IPS-15b (cell line): ENCODE measurements around the gene WFDC5.
"Not testable (repeated sequence)": the region's sequence is repeated elsewhere in the genome, so short reads cannot be mapped to it uniquely, and the experiment has no call there.

Experiments
- H3K27me3 ChIP-seq: one replicate; pipeline ENCODE4 v1.6.1; 2013; ENCODE audit warnings: low read length; ENCODE audit not compliant: control insufficient read depth, insufficient read depth
- H3K36me3 ChIP-seq: one replicate; pipeline ENCODE4 v1.6.1; 2013; ENCODE audit warnings: low read length; ENCODE audit not compliant: control insufficient read depth, insufficient read depth
- H3K4me1 ChIP-seq: one replicate; pipeline ENCODE4 v1.6.1; 2013; ENCODE audit warnings: mild to moderate bottlenecking, low read length; ENCODE audit not compliant: control insufficient read depth, insufficient read depth
- H3K4me3 ChIP-seq: one replicate; pipeline ENCODE4 v1.5.1; 2013; ENCODE audit warnings: low read depth, low read length
- H3K9ac ChIP-seq: one replicate; pipeline ENCODE4 v1.6.1; 2013; ENCODE audit warnings: low read depth, mild to moderate bottlenecking, low read length
- H3K9me3 ChIP-seq: one replicate; pipeline ENCODE4 v1.6.1; 2013; ENCODE audit warnings: mild to moderate bottlenecking, low read length; ENCODE audit not compliant: control insufficient read depth, insufficient read depth

Gene WFDC5

DNA sequence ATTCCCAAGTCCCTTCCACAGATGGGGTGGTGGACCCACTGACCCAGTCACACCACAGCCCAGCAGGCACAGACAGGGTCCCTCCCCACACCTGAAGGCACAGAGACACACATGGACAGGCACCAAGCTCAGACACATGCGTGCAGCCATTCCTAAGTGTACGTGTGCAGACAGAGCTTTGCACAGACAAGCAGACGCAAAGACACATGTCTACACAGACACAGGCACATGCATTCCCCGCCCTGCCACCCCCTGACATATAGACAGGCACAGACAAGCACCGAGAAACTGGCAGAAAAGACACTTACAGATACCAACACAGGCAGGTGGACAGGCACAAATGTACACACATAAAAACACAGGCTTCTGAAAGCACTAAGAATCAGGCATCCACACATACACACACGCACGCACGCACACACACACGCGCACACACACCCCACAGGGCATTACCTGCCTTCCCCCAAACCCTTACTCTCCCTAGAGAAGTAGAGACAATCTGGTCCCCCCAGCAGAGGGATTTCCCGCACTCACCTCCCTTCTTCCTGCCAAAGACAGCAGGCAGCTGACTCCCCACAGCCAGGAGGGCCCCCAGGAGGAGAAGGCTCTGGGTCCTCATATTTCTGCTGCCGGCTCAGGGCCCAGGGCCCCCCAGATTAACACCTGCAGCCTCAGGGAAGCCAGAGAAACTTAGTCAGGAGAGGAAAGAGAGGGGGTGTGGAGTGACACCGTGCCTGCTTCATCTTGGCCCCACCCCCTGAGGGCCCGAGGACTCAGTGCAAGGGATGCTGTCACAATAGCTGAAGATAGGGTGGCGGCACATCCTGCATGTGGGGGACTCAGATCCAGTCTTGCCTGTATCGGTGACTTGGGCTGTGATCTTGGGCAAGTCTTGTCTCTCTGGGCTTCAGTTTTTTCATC is at the start of gene WFDC5:
TSS of gene WFDC5 (minus strand) at position 710 of the 921 bp plus-strand sequence. CDS start at position 619, 91 bp downstream.
- H3K4me3 ChIP-seq = no peak within 1 kb of the TSS
- no peaks in the 10 kb centered on the region for H3K36me3 ChIP-seq
- no peaks in the 10 kb centered on the region for H3K27me3 ChIP-seq
- no peaks in the 10 kb centered on the region for H3K4me1 ChIP-seq
- no peak within 1 kb of the TSS for H3K9ac ChIP-seq
- no peaks in the 10 kb centered on the region for H3K9me3 ChIP-seq

- Histone ChIP-seq H3K4me1 (no peaks in the 10 kb centered on the region), H3K9me3 (no peaks in the 10 kb centered on the region), H3K4me3 (no peak overlapping the region), H3K27me3 (no peaks in the 10 kb centered on the region), H3K9ac (no peak overlapping the region), H3K36me3 (no peaks in the 10 kb centered on the region)
Observed at GRCh38 chr20:45163083-45163803, 48.3 kb upstream of the WFDC5 start.

DNA sequence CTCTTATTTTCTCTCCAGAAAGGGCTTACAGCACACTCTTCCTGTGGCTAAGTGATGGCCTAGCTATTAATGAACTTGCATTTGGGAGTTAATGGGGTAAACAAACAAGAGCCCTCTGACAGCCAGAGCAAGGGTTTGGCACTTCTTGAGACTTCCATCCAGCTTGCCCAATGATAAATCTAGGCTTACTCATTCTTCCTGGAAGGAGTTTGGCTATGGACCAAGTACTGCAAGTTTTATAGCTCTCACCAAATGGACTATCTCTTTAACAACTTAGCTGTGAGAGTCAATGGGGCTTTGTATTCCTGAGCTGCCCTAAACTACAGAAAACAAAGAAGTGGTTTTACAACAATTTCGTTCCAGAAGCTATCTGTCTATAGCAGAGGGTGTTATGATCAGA is 43.0 kb upstream of the WFDC5 start:
- Histone ChIP-seq H3K36me3 (no peaks in the 10 kb centered on the region), H3K4me1 (no peaks in the 10 kb centered on the region), H3K4me3 (no peak overlapping the region), H3K27me3 (no peaks in the 10 kb centered on the region), H3K9ac (no peak overlapping the region), H3K9me3 (no peaks in the 10 kb centered on the region)

- Histone ChIP-seq H3K9me3 (no peaks in the 10 kb centered on the region), H3K9ac (no peak overlapping the region), H3K4me3 (no peak overlapping the region), H3K4me1 (no peaks in the 10 kb centered on the region), H3K27me3 (no peaks in the 10 kb centered on the region), H3K36me3 (no peaks in the 10 kb centered on the region)
Observed at GRCh38 chr20:45156713-45157112, 41.7 kb upstream of the WFDC5 start.

DNA sequence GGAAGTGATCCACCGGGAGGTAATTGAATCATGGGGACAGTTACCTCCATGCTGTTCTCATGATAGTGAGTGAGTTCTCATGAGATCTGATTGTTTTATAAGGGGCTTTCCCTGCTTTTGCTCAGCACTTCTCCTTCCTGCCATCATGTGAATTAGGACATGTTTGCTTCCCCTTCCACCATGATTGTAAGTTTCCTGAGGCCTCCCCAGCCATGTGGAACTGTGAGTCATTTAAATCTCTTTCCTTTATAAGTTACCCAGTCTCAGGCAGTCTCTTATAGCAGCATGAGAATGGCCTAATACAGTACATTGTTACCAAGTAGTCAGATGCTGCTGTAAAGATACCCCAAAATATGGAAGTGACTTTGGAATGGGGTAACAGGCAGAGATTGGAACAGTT is 39.8 kb upstream of the WFDC5 start:
- not testable (repeated sequence) for H3K36me3 ChIP-seq, H3K4me3 ChIP-seq, H3K27me3 ChIP-seq, H3K9ac ChIP-seq, H3K9me3 ChIP-seq, H3K4me1 ChIP-seq

DNA sequence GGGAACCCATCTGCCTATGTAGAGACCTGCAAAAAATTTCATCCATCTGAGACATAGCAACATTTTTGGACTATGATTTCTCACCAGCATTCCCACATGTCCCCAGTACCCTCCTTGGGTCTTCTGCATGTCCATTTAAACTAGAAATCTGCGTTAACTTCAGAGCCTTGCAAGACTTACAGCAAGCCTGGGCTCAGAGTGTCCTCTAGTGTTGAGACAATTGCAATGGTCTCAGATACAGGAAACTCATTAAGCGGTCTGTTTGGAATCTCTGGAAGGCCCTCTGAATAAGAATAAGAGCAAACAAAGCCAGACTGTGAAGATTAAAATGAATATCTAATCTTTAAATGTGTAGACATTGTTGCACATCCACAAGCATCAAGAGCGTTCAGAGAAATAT is 39.2 kb upstream of the WFDC5 start:
- no peak overlapping the region for H3K9ac ChIP-seq
- H3K4me1 ChIP-seq = no peaks in the 10 kb centered on the region
- peaks cover 6% of the 10 kb centered on the region for H3K27me3 ChIP-seq
- no peak overlapping the region for H3K4me3 ChIP-seq
- no peaks in the 10 kb centered on the region for H3K9me3 ChIP-seq
- H3K36me3 ChIP-seq = no peaks in the 10 kb centered on the region

DNA sequence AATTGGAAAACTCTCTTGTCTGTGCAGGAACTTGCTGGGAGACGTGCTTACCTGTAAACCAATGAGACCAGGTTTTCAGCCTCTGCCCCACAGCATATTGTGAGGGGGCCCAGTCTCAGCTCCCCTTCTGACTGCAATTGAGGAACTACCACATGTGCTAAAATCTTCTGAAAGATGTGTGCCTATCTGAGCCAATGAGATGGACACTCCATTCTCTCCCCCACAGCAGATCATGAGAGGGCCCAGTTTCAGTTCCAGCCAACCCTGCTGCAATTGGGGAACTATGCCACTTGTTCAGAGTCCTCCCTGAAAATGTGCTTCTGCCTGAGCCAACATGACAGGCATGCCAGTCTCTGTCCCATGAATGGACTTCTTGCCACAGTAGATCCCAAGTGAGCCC is 38.8 kb upstream of the WFDC5 start:
- H3K9me3 ChIP-seq = no peaks in the 10 kb centered on the region
- H3K36me3 ChIP-seq = no peaks in the 10 kb centered on the region
- no peak overlapping the region for H3K9ac ChIP-seq
- no peak overlapping the region for H3K4me3 ChIP-seq
- H3K27me3 ChIP-seq = peaks cover 6% of the 10 kb centered on the region
- no peaks in the 10 kb centered on the region for H3K4me1 ChIP-seq

- Histone ChIP-seq H3K27me3 (peaks cover 6% of the 10 kb centered on the region), H3K36me3 (no peaks in the 10 kb centered on the region), H3K9ac (no peak overlapping the region), H3K4me1 (no peaks in the 10 kb centered on the region), H3K9me3 (no peaks in the 10 kb centered on the region), H3K4me3 (no peak overlapping the region)
Observed at GRCh38 chr20:45153147-45153546, 38.2 kb upstream of the WFDC5 start.

DNA sequence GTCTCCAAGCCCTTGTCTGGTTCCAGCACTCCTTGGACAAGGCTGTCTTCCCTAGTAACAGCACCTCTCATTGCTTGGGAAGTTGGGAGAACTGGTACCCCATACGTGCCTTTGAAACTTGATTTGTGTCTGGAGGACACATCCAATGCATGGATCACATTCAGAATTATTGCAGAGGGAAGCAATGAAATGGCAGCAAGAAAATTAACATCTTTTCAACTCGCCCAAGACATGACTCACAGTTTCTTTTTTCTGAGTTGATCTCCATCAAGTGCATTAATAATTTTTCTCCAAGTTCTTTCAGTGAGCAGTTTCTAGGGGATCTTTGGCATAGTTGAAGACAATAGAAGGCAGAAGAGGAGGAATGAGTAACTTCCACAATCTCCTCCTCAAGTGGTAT is 37.4 kb upstream of the WFDC5 start:
- Histone ChIP-seq H3K27me3 (peaks cover 6% of the 10 kb centered on the region), H3K9me3 (no peaks in the 10 kb centered on the region), H3K4me3 (no peak overlapping the region), H3K4me1 (no peaks in the 10 kb centered on the region), H3K36me3 (no peaks in the 10 kb centered on the region), H3K9ac (no peak overlapping the region)

DNA sequence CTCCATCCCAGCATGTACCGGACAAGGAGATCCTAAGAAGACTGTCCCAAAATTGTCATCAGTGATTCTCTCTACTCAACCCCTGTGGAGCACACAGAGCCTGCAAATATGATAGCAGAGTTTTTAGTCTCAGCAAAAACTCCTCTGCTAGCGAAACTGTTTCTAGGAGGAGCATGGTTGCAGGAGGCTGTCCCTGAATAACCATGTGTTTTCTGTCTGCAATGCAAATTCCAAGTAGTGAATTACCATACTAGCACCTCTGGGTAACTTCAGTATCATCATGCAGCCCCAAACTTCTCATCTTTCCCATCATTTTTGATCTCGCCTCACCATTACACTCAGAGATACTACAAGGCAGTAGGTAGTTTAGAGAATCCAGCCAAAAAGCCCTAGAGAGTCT is 34.1 kb upstream of the WFDC5 start:
- H3K4me3 ChIP-seq = no peak overlapping the region
- H3K9me3 ChIP-seq = no peaks in the 10 kb centered on the region
- H3K4me1 ChIP-seq = no peaks in the 10 kb centered on the region
- H3K9ac ChIP-seq = no peak overlapping the region
- peaks cover 9% of the 10 kb centered on the region for H3K27me3 ChIP-seq
- no peaks in the 10 kb centered on the region for H3K36me3 ChIP-seq

- Histone ChIP-seq H3K4me3 (no peak overlapping the region), H3K4me1 (no peaks in the 10 kb centered on the region), H3K27me3 (peaks cover 7% of the 10 kb centered on the region), H3K9ac (no peak overlapping the region), H3K36me3 (no peaks in the 10 kb centered on the region), H3K9me3 (no peaks in the 10 kb centered on the region)
Observed at GRCh38 chr20:45140836-45141235, 25.9 kb upstream of the WFDC5 start.
